HuH-7.5 (cell line): ENCODE measurements around the gene DZIP1L.
"Not testable (repeated sequence)": the region's sequence is repeated elsewhere in the genome, so short reads cannot be mapped to it uniquely, and the experiment has no call there.

ENCODE experiments used
- DNase-seq: peaks from one replicate; pipeline ENCODE4 v3.0.0; 2011; ENCODE audit warnings: low spot score

Gene DZIP1L

GRCh38 chr3:138113326-138113725, 2.1 kb downstream of the DZIP1L start:
- DNase-seq = no peak

GRCh38 chr3:138112362-138112761, 3.0 kb downstream of the DZIP1L start:
- DNase-seq = no peak

- no peak for DNase-seq
These were observed 9.8 kb downstream of the DZIP1L start for GRCh38 chr3:138105598-138105997.

- no peak for DNase-seq
These were observed 11.9 kb downstream of the DZIP1L start for GRCh38 chr3:138103466-138103865.

GRCh38 chr3:138101351-138101940, 14.0 kb downstream of the DZIP1L start:
- not testable (repeated sequence) for DNase-seq

GRCh38 chr3:138099417-138099816, 16.0 kb downstream of the DZIP1L start:
- no peak for DNase-seq

GRCh38 chr3:138097192-138098172, 17.9 kb downstream of the DZIP1L start:
- DNase-seq = peak; percentile 66

- DNase-seq = no peak
These were observed 21.7 kb downstream of the DZIP1L start for GRCh38 chr3:138093721-138094120.

GRCh38 chr3:138092023-138092422, 23.4 kb downstream of the DZIP1L start:
- no peak for DNase-seq

GRCh38 chr3:138089091-138089490, 26.3 kb downstream of the DZIP1L start:
- no peak for DNase-seq

- not testable (repeated sequence) for DNase-seq
These were observed 29.7 kb downstream of the DZIP1L start for GRCh38 chr3:138085745-138086144.

- no peak for DNase-seq
These were observed 31.2 kb downstream of the DZIP1L start for GRCh38 chr3:138084196-138084595.

- DNase-seq = no peak
These were observed 32.4 kb downstream of the DZIP1L start for GRCh38 chr3:138082992-138083386.

- no peak for DNase-seq
These were observed 33.1 kb downstream of the DZIP1L start for GRCh38 chr3:138082085-138082991.

GRCh38 chr3:138081371-138082084, 33.9 kb downstream of the DZIP1L start:
- no peak for DNase-seq

- no peak for DNase-seq
These were observed 35.5 kb downstream of the DZIP1L start for GRCh38 chr3:138079901-138080300.

GRCh38 chr3:138078901-138079344, 36.5 kb downstream of the DZIP1L start:
- DNase-seq = no peak

GRCh38 chr3:138078096-138078495, 37.3 kb downstream of the DZIP1L start:
- DNase-seq = no peak

- no peak for DNase-seq
These were observed 42.6 kb downstream of the DZIP1L start for GRCh38 chr3:138072796-138073195.

GRCh38 chr3:138070006-138070405, 45.4 kb downstream of the DZIP1L start:
- DNase-seq = no peak

- peak; percentile 75 for DNase-seq
These were observed 46.7 kb downstream of the DZIP1L start for GRCh38 chr3:138068579-138069174.
